K562 (cell line): ENCODE measurements around the gene OSBPL7. TPM values are rescaled to one million over a fixed set of nuclear protein-coding genes. Genes with fewer than 3 reads are reported as not detected.

Experiments used
- ATF4 ChIP-seq: fragments of 450-650 bp; formaldehyde crosslinking; IDR thresholded peaks from 2 replicates; pipeline ENCODE4 v1.4.0; 2022; ENCODE audit warnings: mild to moderate bottlenecking, moderate library complexity
- CREB1 ChIP-seq, 2 experiments: sonication (generic) in 1 of 2; formaldehyde crosslinking in 1 of 2; IDR thresholded peaks; 2 replicates each; pipeline versions ENCODE4 v1.6.1 to v1.8.0; 2012 to 2022; ENCODE audit warnings: inconsistent platforms in 1 of 2, mild to moderate bottlenecking in 1 of 2, missing genetic modification reagents in 1 of 2, moderate library complexity in 1 of 2
- CTCFL ChIP-seq: IDR thresholded peaks from 2 replicates; pipeline ENCODE4 v1.6.1; 2011; ENCODE audit warnings: borderline replicate concordance, low read depth, mild to moderate bottlenecking, moderate library complexity, low read length; ENCODE audit not compliant: insufficient read depth, poor library complexity, severe bottlenecking
- KDM4B ChIP-seq, 2 experiments: fragments of 450-650 bp in 1 of 2; sonication (generic) in 1 of 2; IDR thresholded peaks; 2 replicates each; pipeline ENCODE4 v1.6.1; 2016 to 2017; ENCODE audit warnings: borderline replicate concordance in 2 of 2, antibody characterized with exemption in 1 of 2, low read depth in 1 of 2, mild to moderate bottlenecking in 1 of 2
- KDM5B ChIP-seq: fragments of 200-600 bp; sonication (generic); IDR thresholded peaks from 2 replicates; pipeline ENCODE4 v1.6.1; 2012; ENCODE audit warnings: low read depth, mild to moderate bottlenecking, moderate library complexity, low read length, control low read depth, inconsistent platforms; ENCODE audit not compliant: insufficient replicate concordance
- MBD1 ChIP-seq: fragments of 250-450 bp; sonication (Bioruptor Pico); IDR thresholded peaks from 2 replicates; pipeline ENCODE4 v1.8.0; 2022; ENCODE audit warnings: inconsistent platforms
- NFATC3 ChIP-seq: fragments of 450-650 bp; IDR thresholded peaks from 2 replicates; pipeline ENCODE4 v1.6.1; 2017; ENCODE audit warnings: mild to moderate bottlenecking
- TAF1 ChIP-seq: IDR thresholded peaks from 2 replicates; pipeline ENCODE4 v1.6.1; 2011; ENCODE audit warnings: mild to moderate bottlenecking, low read length, moderate library complexity; ENCODE audit not compliant: insufficient read depth, control insufficient read depth, severe bottlenecking; ENCODE audit errors: extremely low read depth
- VEZF1 ChIP-seq: fragments of 200-800 bp; sonication (Bioruptor generic); IDR thresholded peaks from 2 replicates; pipeline ENCODE4 v1.6.1; 2017; ENCODE audit warnings: missing genetic modification characterization, missing compliant biosample characterization
- ZBTB9 ChIP-seq: fragments of 450-650 bp; formaldehyde crosslinking; IDR thresholded peaks from 2 replicates; pipeline ENCODE4 v1.4.0; 2020; ENCODE audit warnings: mild to moderate bottlenecking, moderate library complexity
- ZNF395 ChIP-seq: fragments of 200-800 bp; sonication (Bioruptor generic); IDR thresholded peaks from 2 replicates; pipeline ENCODE4 v1.6.1; 2017; ENCODE audit warnings: missing genetic modification characterization, missing compliant biosample characterization
- ZNF431 ChIP-seq: sonication (generic); formaldehyde crosslinking; IDR thresholded peaks from 2 replicates; pipeline ENCODE4 v1.8.0; 2022; ENCODE audit warnings: mild to moderate bottlenecking, missing genetic modification reagents
- polyA plus RNA-seq, 8 experiments: library from polyadenylated mRNA; depleted of rRNA in 4 of 8; stranded (reverse) in 5 of 8; unstranded in 3 of 8; fragments of >200 nt; fragmentation: Nextera tagmentation in 2 of 8; fragmentation: Illumina TruSeq in 1 of 8; extraction: Ambion mirVana in 2 of 8; extraction: Trizol in 1 of 8; gene quantifications; 2 replicates each; pipeline versions ENCODE4 v1.2.1 to v1.2.3, GENCODE V29; 2011 to 2014; ENCODE audit warnings: inconsistent platforms in 1 of 8, missing spikeins in 1 of 8
- total RNA-seq, 7 experiments: library from RNA; depleted of rRNA in 6 of 7; stranded (reverse); fragments of >200 nt in 6 of 7; fragmentation: Illumina TruSeq in 2 of 7; extraction: Trizol in 2 of 7; gene quantifications; 2 replicates each; pipeline versions ENCODE4 v1.2.1 to v1.2.3, GENCODE V29; 2011 to 2021; ENCODE audit warnings: low replicate concordance in 1 of 7

Gene OSBPL7
- total and polyA plus RNA-seq, 9 of the 15 experiments (the other 6 are each of a cell fraction or from before 2014, with no cell fraction given), result 0.32 to 11.9 (median 5.8) TPM

GRCh38 chr17:47821424-47822391 lies at the start of gene OSBPL7 (continued):
- TF ChIP-seq KDM4B (IDR thresholded peaks at IDR 0.05; ENCODE audit: borderline replicate concordance in 2 of 2, low read depth in 1 of 2) (peak in 1 of 2 experiments; percentile 90; a peak in 1 of 4 replicates), TAF1 (peak; percentile 82), NFATC3 (no peak), KDM5B (peak; percentile 62), MBD1 (CRISPR knock-in tag) (no peak), ATF4 (no peak), VEZF1 (peak; percentile 96), CTCFL (peak; percentile 57), CREB1 (IDR thresholded peaks at IDR 0.05) (no peak), CREB1 (CRISPR knock-in tag; IDR thresholded peaks at IDR 0.05) (no peak), ZBTB9 (0 out of 2 replicates have a peak, but pooled peaks have one; percentile 47), ZNF395 (CRISPR knock-in tag) (0 out of 2 replicates have a peak, but pooled peaks have one; percentile 63), ZNF431 (CRISPR knock-in tag) (no peak)
